Measurements from ENCODE around the gene OR9G1. TPM values are rescaled to one million over a fixed set of nuclear protein-coding genes. Genes with fewer than 3 reads are reported as not detected.

The OR9G1 gene
- total and polyA plus RNA-seq, 9 of the 15 experiments (the other 6 are each of a cell fraction or from before 2014, with no cell fraction given) = not detected

- FAIRE-seq = no peak
- H4K20me1 ChIP-seq (replicated peaks; ENCODE audit: control insufficient read depth, insufficient read depth, low read length) = no peaks in the 10 kb centered on the region
- no peak for DNase-seq (ENCODE audit: extremely low read depth in 1 of 4, low spot score in 3 of 4)
- intact Hi-C loops (cut with micrococcal nuclease) = no loop called here
- H3K4me1 ChIP-seq (replicated peaks in 1 of 2; ENCODE audit: control insufficient read depth in 2 of 2, insufficient read depth in 2 of 2, low read length in 2 of 2) = no peaks in the 10 kb centered on the region
- H3K9me1 ChIP-seq (ENCODE audit: control insufficient read depth, insufficient read depth, low read length) = no peaks in the 10 kb centered on the region
- H3K9me3 ChIP-seq (replicated peaks; ENCODE audit: control insufficient read depth, insufficient read depth, low read depth, low read length) = no peaks in the 10 kb centered on the region
- ChIA-PET CTCF (ENCODE audit: low intra/inter-chr PET ratio) (no interaction called here), POLR2A (no interaction called here)
- no peak within 1 kb of the TSS for H3K27ac ChIP-seq (ENCODE audit: extremely low read depth, low read depth, low read length)
- no peak within 1 kb of the TSS for H3K4me3 ChIP-seq
- no peaks in the 10 kb centered on the region for H3K79me2 ChIP-seq (ENCODE audit: control insufficient read depth, insufficient read depth, low read length)
- H3K4me2 ChIP-seq (ENCODE audit: insufficient read depth, low read length) = no peak within 1 kb of the TSS
- WGBS (ENCODE audit: insufficient coverage, low coverage, missing lambda C conversion rate) = 0% methylated on average over 2 of the region's 2 CpGs
- H3K27me3 ChIP-seq (ENCODE audit: control insufficient read depth in 2 of 2, insufficient read depth in 2 of 2, low read length in 2 of 2) = no peaks in the 10 kb centered on the region
- TF ChIP-seq MBD2 (IDR thresholded peaks at IDR 0.05; ENCODE audit: borderline replicate concordance, low read depth) = no peak
- no peak for TF ChIP-seq PHF21A (IDR thresholded peaks at IDR 0.05; ENCODE audit: borderline replicate concordance, low read depth)
- TF ChIP-seq POLR2AphosphoS5 (IDR thresholded peaks at IDR 0.05; ENCODE audit: control insufficient read depth, insufficient read depth, low read depth, low read length) = no peak
- no peak for TF ChIP-seq UBTF (IDR thresholded peaks at IDR 0.05; ENCODE audit: borderline replicate concordance in 1 of 2, low read depth in 2 of 2, low read length in 2 of 2)
- TF ChIP-seq CHD2 (IDR thresholded peaks at IDR 0.05; ENCODE audit: low read depth, low read length) = no peak
- TF ChIP-seq HDGF (IDR thresholded peaks at IDR 0.05) = no peak
- no peak for TF ChIP-seq ZNF197 (CRISPR knock-in tag; IDR thresholded peaks at IDR 0.05; ENCODE audit: low read depth)
- TF ChIP-seq CGGBP1 (CRISPR knock-in tag; IDR thresholded peaks at IDR 0.05) = no peak
- TF ChIP-seq ATF4 (CRISPR knock-in tag; IDR thresholded peaks at IDR 0.05) = no peak
- TF ChIP-seq SMAD3 (CRISPR knock-in tag; conservative IDR thresholded peaks at IDR 0.05) = no peak
- H3K36me3 ChIP-seq (ENCODE audit: control insufficient read depth, insufficient read depth, low read length) = no peaks in the 10 kb centered on the region
- ATAC-seq = no peak
- in situ Hi-C loops (cut with MboI) = no loop called here
- BruUV-seq (replicated peaks) = no TSS peak
- no peak within 1 kb of the TSS for H3K9ac ChIP-seq (ENCODE audit: insufficient read depth in 1 of 2, low read depth in 2 of 2, low read length in 2 of 2)
- H2AFZ ChIP-seq (ENCODE audit: low read depth, low read length) = no peak within 1 kb of the TSS
These were observed 35.5 kb upstream of the OR9G1 start, which contains the start of gene OR5AR1 for GRCh38 chr11:56663386-56663785. Gene OR5AR1, plus strand, starts transcription at chr11:56663686. Its CDS starts 0 bp downstream, at chr11:56663686.

Data from K562 (cell line).